ENCODE results near the gene MOB1A. TPM values are rescaled to one million over a fixed set of nuclear protein-coding genes. Genes with fewer than 3 reads are reported as not detected.
"Not testable (repeated sequence)": the region's sequence is repeated elsewhere in the genome, so short reads cannot be mapped to it uniquely, and the experiment has no call there.

Gene MOB1A
- total RNA-seq, result 28.4 TPM

DNA sequence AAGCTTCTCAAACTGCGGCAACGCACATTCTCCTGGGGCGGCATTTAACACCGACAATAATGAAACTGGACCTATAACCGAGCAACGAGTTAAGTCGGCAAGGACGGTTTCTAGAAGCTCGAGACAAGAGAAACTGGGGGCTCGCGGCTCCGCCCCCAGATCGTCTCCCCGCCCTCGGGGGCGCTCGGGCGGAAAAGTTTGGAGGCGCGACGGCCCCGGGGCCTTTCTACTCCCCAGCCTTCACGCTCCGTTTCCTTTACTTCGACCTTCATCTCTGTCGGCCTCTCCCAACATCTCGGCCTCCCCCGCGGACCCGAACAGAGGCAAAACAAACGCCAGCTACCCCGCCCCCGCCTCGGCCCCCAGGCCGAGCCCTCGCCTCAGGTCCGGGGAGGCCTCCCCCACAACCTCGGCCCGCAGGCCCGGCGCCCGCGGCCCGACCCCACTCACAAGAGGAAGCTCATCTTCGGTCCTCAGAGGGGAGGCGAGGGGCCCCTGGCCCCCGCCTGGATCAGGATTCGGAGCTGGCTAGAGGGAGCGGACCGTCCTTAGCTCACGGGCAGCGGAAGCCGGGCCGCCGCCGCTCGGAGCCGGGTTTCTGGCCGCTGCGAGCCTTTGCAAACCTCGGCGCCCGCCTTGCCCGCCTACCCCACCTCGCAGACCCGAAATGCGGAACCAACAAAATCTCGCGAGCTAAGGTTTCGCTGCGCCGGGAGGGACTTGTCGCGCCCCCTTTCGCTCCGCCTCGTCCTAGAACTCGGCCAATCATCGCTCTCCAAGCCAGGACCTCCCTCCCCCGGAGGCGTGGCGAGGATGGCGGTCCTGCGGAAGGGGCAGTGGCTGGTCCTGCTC, at the start of gene MOB1A:
Gene MOB1A (minus strand): TSS at position 669 of the 852 bp plus-strand sequence. CDS start 205 bp downstream, at position 464.
- ATAC-seq (peak; percentile 99), DNase-seq (ENCODE audit: low spot score) (peak; percentile 98)

DNA sequence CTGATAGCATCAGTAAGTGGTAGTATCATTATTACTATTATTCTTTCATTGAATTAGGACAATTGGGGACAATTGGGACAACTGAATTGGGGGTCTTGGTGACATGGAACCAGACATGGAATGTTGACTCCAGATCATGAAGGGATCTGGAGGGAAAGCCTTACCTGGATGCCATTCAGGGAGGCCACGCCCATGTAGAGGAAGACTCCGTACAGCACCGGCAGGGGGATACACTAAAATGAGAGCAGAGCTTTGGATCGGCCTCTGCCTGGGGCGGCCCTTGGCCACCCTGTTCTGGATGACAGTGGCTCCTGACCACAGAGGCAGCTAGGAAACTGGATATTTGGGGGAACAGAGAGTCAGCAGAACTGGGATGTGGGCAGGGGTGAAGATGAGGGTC, 49.0 kb upstream of the MOB1A start:
- DNase-seq (ENCODE audit: low spot score) (no peak), ATAC-seq (no peak)

DNA sequence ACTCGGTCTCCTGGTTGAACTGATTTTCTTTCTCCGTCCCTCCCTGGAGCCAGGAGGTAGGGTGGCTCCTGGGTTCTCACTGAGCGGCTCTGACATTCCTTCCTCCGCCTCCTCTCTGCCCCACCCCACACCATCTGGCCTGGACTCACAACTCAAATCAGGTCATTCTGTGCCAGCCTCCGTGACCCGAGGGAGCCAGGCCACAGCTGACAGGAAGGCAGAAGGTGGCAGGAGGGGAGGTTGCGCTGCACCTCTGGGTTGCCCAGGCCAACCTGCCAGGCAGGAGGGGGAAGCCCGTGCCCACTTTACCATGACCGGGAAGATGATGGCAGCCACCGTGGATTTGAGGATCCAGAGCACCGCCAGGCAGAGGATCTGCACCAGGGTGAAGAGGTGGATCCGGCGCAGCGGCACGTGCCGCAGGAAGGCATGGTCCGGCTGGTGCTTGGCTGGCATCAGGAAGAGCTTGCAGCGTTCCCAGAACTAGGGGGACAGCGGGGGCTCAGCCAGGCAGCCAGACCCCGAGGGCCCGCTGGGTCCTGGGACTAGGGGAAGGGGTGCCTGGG, 48.1 kb upstream of the MOB1A start:
- DNase-seq (ENCODE audit: low spot score) (no peak), ATAC-seq (no peak)

DNA sequence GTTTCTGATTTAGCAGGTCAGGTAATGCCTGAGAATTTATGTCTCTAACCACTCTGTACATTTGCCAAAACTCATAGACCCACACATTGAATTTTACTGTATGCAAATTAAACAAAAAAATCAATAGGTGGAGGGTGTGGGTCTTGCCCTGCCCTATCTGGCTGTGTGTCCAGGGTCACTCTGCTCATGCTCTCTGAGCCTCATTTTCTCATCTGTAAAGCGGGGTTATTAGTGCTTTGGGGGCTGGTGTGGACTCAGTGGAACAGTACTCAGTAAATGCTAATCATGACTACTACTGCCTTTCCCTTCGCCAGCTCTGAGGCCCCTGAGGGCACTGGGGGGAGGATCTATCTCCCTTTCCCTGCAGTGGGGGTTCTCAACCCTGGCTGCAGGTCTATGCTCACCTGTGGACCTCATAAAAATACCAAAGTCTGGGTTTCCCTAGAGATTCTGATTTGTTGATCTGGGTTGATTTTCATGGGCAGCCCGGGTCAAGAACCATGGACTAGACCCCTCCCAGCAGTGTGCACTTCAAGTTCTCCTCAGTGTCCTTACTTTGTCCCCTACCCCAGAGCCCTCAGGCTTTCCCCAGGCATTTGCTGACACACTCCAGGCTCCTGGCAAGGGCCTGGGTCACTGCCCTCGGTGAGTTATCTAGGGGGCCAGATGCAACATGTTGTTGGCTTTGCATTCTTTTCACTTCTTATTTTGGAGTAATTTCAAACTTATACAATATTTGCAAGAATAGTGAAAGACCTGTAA, 47.2 kb upstream of the MOB1A start:
- ATAC-seq, result no peak
- DNase-seq (ENCODE audit: low spot score), result no peak

DNA sequence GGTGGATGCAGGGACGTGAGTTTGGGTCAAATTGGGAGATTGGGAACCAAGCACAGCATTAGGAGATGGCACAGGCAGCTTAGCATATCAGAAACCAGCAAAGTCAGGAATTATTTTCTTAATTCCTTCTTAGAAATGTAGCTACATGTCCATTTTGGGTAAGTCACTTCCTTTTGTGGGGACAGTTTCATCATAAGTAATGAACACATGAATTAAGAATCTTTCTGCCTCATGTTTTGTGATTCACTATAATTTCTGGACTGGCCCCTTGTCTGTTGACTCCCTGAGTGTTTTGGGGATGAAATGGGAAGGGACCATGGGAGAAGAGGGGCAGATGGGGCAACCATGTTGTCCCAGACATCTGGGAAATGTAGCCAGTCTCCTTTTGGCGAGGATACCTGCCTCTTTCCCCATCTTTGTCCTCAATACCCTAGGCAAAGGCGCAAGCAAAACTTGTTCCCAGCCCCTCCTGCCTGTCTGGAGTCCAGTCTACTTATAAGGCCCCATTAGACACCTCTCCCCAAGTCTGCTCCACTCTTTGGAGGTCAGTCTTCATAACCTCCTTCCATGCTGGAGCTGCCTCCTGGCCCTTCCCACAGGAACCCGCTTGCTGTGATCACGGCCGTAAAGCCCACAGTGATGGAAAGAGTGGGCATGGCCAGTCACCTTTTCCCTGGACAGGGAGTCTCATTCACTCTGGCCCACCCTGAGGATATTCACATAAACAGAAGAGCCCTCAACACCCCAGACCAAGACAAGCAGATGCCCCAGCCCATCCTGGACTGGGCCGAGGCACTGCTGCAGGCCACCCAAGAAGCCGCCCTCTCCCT, 45.5 kb upstream of the MOB1A start:
- DNase-seq (ENCODE audit: low spot score) (peak; percentile 35), ATAC-seq (no peak)

DNA sequence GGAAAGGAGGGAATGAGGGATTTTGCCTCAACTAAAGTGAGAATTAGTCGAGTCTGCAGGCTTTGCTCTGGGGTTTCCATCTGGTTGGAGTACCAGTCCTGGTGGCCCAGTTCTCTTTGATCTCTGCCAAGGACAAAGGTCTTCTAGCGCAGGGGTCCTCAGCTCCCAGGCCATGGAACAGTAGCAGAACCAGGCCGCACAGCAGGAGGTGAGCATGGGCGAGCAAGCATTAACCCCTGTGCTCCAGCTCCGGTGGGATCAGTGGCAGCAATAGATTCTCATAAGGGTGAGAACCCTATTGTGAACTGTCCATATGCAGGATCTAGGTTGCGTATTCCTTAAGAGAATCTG, 43.6 kb upstream of the MOB1A start:
- DNase-seq (ENCODE audit: low spot score) (no peak), ATAC-seq (no peak)

DNA sequence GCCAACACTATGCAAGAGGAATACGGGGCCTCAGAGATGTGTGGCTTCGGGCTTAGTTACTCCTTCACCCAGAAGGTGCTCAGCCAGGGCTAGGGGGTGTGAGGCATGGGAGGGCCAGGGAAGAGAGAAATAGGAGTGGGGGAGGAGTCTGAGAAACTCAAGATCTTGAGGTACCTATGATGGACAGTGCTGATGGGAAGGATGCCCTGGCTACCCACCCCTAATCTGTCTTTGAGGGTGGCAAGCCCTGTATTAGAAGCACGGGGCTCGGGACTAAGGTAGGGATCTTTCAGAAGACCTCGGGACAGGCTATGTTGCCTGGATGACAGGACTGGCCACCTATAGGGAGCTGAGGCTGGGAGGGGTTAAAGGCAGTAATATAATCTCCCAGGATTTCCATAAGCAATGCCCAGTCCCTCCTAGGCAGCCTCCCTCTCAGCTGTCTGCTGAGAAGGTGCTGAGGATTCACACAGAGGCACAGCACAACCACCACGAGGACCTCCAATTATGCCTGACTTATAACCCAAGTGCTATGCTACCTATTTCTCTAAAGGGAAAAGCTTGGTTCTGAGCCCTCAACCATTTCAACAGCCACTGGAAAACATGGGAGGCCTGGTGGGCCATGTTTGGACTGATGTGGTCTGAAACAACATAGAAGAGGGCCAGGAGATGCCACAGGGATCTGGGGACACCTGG, 43.1 kb upstream of the MOB1A start:
- no peak for DNase-seq (ENCODE audit: low spot score)
- ATAC-seq, result no peak

DNA sequence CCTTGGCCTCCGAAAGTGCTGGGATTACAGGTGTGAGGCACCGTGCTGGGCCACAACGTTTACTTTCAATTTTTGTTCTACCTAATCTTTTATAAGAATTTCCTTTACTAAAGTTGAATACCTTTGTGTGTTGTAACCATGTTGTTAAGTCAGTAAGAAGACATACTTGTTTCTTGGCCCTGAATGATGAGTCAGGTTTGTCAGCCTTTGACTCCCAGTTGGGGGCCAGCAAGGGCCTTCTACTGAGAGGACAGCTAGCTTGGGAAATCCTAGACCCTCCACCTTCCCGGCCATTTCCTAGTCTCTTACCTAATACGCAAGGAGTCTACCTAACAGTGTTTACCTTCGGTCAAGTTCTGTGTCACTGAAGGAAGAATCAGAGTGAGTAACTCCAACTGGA, 42.4 kb upstream of the MOB1A start:
- ATAC-seq, result no peak

DNA sequence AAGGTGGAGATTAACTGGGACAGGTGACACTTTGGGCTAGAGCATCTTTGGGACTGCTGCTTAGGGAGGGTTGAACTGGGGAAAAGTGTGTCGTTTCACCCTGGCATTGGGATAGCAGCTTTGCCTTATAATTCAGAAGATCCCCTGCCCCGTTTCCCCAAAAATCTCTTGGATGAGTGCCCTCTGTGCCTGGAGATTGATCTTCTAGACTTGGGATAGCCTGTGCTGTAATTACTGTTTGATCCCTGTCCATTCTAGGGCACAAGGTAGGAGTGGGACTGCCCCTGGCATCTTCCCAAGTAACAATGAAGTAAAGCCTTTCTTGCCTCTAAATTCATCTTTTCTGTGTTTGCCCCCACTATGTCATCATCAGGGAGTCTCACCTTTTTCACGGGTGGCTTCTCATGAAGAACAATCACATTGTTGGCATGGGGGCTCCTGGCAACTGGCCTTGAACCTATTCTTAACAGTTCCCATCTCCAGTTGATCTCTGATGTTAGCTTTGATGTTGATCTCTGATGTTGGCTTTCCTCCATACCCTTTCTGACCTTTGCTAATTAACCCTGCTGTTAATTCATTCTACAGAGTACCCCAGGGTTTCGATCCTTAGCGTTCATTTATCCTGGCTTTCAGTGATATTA, 41.3 kb upstream of the MOB1A start:
- no peak for DNase-seq (ENCODE audit: low spot score)
- ATAC-seq, result no peak

More for the DNA sequence above, 42.4 kb upstream of the MOB1A start:
- DNase-seq (ENCODE audit: low spot score), result no peak

DNA sequence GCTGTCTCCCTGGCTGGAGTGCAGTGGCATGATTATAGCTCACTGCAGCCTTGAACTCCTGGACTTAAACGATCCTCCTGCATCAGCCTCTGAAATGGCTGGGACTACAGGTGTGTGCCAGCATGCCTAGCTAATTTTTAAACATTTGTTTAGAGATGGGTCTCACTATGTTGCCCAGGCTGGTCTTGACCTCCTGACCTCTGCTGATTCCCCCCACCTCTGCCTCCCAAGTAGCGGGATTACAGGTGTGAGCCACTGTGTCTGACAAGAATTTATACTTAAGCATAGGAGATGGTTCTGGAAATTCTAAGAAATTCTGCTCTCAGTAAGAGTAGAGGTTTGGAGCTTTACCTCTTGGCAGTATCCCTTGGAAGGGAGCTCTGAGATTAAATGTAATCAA, 38.0 kb upstream of the MOB1A start:
- no peak for ATAC-seq
- no peak for DNase-seq (ENCODE audit: low spot score)

DNA sequence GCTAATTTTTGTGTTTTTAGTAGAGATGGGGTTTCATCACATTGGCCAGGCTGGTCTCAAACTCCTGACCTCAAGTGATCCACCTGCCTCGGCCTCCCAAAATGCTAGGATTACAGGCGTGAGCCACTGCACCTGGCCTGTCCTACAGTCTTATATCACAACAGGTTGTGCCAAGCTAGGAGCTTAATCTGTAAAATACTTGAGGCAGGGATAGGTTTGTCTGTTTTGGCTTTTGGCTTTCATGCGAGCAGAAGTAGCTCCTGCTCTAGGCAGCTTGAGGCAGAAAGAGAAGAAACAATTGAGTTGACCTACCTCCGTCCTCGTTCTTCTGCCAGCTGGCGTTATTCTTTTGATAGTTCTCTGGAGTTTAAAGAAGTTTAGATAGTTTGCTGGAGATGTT, 37.1 kb upstream of the MOB1A start:
- DNase-seq (ENCODE audit: low spot score); ATAC-seq: not testable (repeated sequence)

DNA sequence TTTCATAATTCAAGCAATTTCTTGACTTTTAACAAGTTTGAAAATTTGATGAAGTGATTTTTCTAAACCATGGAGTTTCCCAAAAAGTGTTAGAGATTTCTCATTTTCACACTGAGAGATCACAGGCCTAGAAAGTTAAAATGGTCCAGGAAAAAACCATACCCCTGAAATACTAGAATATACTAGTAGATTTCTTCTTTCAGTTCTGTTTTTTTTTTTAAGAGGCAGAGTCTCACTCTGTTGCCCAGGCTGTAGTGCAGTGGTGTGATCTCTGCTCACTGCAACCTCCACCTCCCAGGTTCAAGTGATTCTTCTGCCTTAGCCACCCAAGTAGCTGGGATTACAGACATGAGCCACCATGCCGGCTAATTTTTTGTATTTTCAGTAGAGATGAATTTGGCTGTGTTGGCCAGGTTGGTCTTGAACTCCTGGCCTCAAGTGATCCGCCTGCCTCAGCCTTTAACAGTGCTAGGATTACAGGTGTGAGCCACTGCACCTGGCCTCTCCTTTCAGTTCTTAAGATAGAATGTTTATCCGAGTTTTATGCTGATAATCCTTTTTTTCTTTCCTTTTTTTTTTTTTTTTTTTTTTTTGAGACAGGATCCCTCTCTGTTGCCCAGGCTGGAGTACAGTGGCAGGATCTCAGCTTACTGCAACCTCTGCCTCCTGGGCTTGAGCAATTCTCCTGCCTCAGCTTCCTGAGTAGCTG, 34.2 kb upstream of the MOB1A start:
- DNase-seq (ENCODE audit: low spot score), result no peak
- ATAC-seq, result no peak

DNA sequence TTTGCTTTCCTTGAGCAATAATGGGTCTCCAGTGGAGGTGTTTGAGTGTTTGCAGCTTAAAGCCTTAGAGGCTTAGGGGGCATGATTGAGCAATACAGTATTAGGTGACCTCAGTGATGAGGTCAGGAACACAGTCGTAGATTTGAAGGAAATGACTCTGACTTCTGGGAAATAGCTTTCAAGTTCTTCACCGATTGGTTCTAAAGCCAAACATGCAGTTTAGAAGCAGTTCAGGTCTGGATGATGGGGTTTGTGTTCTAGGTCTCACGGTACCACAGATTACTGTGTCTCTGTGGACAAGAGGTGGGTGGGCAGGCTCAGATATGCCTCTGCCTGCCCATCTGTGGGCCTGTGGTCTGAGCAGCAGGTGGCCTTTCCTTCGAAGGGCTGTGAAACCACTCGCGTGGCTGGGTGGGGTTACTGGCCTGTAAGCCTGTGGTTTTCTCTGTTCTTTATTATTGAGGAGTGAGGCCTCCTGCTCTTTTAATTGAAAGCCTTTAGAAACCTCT, 27.6 kb upstream of the MOB1A start:
- ATAC-seq, result no peak

DNA sequence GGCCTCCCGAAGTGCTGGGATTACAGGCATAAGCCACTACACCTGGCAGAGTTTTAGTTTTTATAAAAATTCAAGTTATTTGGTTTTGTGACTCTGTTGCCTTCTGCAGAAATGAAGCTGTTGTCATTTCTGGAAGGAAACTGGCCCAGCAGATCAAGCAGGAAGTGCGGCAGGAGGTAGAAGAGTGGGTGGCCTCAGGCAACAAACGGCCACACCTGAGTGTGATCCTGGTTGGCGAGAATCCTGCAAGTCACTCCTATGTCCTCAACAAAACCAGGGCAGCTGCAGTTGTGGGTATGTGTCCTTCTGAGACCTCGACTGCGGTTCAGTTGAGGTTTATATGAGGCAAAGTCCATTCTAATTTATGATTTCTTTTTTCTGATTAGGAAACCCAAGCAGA, 26.9 kb upstream of the MOB1A start:
- DNase-seq (ENCODE audit: low spot score), result no peak
- no peak for ATAC-seq

More for the DNA sequence above, 27.6 kb upstream of the MOB1A start:
- DNase-seq (ENCODE audit: low spot score), result no peak

DNA sequence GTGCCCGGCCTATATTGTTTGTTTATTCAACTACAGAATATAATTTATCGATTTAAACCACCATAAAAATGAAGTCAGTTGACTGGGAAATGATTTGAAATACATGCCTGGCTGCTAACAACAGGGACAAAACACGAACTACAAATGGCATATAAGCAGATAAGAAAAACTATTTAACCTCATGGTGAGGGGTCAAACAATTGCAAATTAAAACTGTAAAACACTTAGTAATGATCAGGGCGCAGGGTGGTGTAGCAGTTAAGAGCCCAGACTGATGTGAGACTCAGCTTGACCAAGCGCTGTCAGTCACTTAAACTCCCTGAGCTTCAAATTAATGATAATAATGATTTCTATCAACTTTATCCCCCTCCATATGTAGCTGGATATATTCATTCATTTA, 26.4 kb upstream of the MOB1A start:
- DNase-seq (ENCODE audit: low spot score) (no peak), ATAC-seq (no peak)

DNA sequence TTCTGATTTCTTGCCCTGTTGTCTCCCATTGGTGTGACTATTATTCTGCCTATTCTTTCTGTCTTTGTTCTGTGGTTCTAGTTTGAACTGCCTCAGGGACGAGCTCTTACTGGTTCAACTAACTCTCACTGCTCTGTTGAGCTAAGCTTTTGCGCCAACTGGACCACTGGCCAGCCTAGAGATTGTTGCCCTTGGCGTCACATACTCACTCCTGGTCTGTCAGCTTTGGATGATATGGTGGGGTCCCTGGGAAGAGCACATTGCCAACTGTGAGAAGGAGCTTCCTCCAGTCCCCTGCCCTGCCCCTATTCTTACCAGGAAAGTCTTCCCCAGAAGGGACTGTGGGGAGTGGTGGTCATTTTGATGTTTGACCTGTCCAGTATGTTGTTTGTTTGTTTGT, 25.8 kb upstream of the MOB1A start:
- ATAC-seq (no peak), DNase-seq (ENCODE audit: low spot score) (no peak)

DNA sequence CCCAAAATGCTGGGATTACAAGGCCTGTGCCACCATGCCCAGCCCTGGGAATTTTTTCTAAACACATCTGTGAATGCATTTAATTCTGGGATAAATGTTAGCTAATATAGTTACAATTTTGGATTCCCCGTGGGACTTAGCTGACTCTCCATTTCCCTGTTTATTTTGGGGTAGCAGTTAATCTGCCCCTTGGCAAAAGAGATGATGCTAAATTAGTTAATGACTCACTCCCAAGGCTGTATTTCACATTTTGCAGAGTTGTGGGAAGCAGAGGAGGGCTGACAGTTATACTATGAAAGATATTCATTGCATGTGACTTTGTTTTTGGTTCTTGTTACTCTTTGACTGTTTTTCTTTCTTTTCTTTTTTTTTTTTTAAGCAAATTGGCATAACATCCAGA, 22.9 kb upstream of the MOB1A start:
- no peak for ATAC-seq
- no peak for DNase-seq (ENCODE audit: low spot score)

DNA sequence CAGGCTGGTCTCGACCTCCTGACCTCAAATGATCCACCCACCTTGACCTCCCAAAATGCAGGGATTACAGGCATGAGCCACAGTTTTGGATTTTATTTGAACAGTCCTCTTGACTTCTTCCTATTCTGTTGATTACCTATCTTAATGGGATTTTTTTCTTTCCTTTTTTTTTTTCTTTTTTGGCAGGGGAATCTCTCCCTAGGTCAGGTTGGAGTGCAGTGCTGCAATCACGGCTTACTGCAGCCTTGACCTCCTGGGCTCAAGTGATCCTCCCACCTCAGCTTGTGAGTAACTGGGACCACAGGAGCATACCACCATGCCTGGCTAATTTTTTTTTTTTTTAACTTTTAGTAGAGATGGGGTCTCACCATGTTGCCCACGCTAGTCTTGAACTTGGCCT, 22.5 kb upstream of the MOB1A start:
- ATAC-seq (no peak), DNase-seq (ENCODE audit: low spot score) (no peak)

DNA sequence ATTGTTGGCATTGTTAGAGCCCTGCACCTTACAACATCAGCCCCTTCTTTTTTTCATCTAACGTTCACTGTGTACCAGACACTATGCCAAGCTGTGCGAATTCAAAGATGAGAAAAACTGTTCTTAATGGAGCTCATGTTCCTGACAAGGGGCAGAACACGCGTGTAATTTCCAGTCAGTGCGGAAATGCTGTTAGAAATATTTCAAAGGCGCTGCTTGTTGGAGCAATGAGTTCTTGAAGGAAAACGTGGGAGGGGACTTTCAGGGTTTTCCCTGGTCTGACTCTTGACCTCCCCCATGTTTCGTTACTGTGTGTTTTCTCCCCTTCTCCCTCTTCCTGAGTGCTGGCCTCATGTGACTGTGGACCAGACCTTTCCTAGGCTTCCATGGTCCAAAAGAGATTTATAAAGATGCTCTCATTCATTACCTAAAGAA, 21.2 kb upstream of the MOB1A start:
- DNase-seq (ENCODE audit: low spot score), result no peak
- no peak for ATAC-seq
